ENCODE results near the gene AVL9. TPM values are rescaled to one million over a fixed set of nuclear protein-coding genes. Genes with fewer than 3 reads are reported as not detected.

The AVL9 gene
- total RNA-seq, 3 donors from 2014 or later (not counting 1 experiment from before 2014, with no cell fraction given): 36.0 to 50.0 (median 43.8) TPM

- H3K4me3 Mint-ChIP-seq: no peak overlapping the region
- peaks cover 39 to 49% of the 10 kb centered on the region in 2 donors for H3K4me1 Mint-ChIP-seq
Measured at GRCh38 chr7:32501522-32501921, 6.2 kb downstream of the AVL9 start.

GRCh38 chr7:32502728-32503127 lies 7.4 kb downstream of the AVL9 start:
- Histone ChIP-seq H3K36me3 (ENCODE audit: control insufficient read depth, insufficient read depth, low read length) (no peaks in the 10 kb centered on the region), H3K27me3 (ENCODE audit: control insufficient read depth, insufficient read depth, low read length) (no peaks in the 10 kb centered on the region), H3K4me1 (ENCODE audit: control insufficient read depth, insufficient read depth, low read length) (peaks cover 9% of the 10 kb centered on the region), H3K9me3 (ENCODE audit: control insufficient read depth, insufficient read depth, low read length) (no peaks in the 10 kb centered on the region), H3K27ac (ENCODE audit: low read length) (no peak overlapping the region), H3K4me3 (ENCODE audit: low read length) (no peak overlapping the region)
- no peaks in the 10 kb centered on the region for H3K36me3 Mint-ChIP-seq
- H3K4me1 Mint-ChIP-seq: peaks cover 44 to 47% of the 10 kb centered on the region in 2 donors
- H3K9me3 Mint-ChIP-seq: no peaks in the 10 kb centered on the region
- peak overlapping the region; percentile 17 for H3K4me3 Mint-ChIP-seq
- intact Hi-C loops (cut with micrococcal nuclease): no loop called here
- DNase-seq (no peak), ATAC-seq (peak in 1 of 3 donors; percentile 21)
- TF ChIP-seq CTCF (IDR thresholded peaks at IDR 0.05): no peak
- no peaks in the 10 kb centered on the region for H3K27me3 Mint-ChIP-seq (ENCODE audit: low read depth in 2 of 2)
- WGBS (ENCODE audit: insufficient coverage): 89% methylated on average over 2 of the region's 4 CpGs
- H3K27ac Mint-ChIP-seq: peak overlapping the region; percentile 62 to 79

More at GRCh38 chr7:32501522-32501921, 6.2 kb downstream of the AVL9 start:
- no peak overlapping the region for H3K27ac ChIP-seq (ENCODE audit: low read length)
- no peak for DNase-seq
- Mint-ChIP-seq H3K27me3 (ENCODE audit: low read depth in 2 of 2) (no peaks in the 10 kb centered on the region), H3K36me3 (no peaks in the 10 kb centered on the region), H3K9me3 (no peaks in the 10 kb centered on the region), H3K27ac (peak overlapping the region; percentile 71 to 74)
- 100% methylated on average over 1 of the region's 1 CpG for WGBS (ENCODE audit: insufficient coverage)
- intact Hi-C loops (cut with micrococcal nuclease): no loop called here
- H3K9me3 ChIP-seq (ENCODE audit: control insufficient read depth, insufficient read depth, low read length): no peaks in the 10 kb centered on the region
- TF ChIP-seq CTCF (IDR thresholded peaks at IDR 0.05): no peak
- H3K4me3 ChIP-seq (ENCODE audit: low read length): no peak overlapping the region
- H3K36me3 ChIP-seq (ENCODE audit: control insufficient read depth, insufficient read depth, low read length): no peaks in the 10 kb centered on the region
- no peaks in the 10 kb centered on the region for H3K27me3 ChIP-seq (ENCODE audit: control insufficient read depth, insufficient read depth, low read length)
- H3K4me1 ChIP-seq (ENCODE audit: control insufficient read depth, insufficient read depth, low read length): peaks cover 15% of the 10 kb centered on the region
- no peak for ATAC-seq

- Histone ChIP-seq H3K36me3 (ENCODE audit: control insufficient read depth, insufficient read depth, low read length) (peaks cover 3% of the 10 kb centered on the region), H3K9me3 (ENCODE audit: control insufficient read depth, insufficient read depth, low read length) (no peaks in the 10 kb centered on the region), H3K27ac (ENCODE audit: low read length) (no peak overlapping the region), H3K4me1 (ENCODE audit: control insufficient read depth, insufficient read depth, low read length) (peaks cover 10% of the 10 kb centered on the region), H3K4me3 (ENCODE audit: low read length) (no peak overlapping the region), H3K27me3 (ENCODE audit: control insufficient read depth, insufficient read depth, low read length) (no peaks in the 10 kb centered on the region)
- ATAC-seq (no peak), DNase-seq (no peak)
- H3K4me3 Mint-ChIP-seq: no peak overlapping the region
- peaks cover 53 to 58% of the 10 kb centered on the region in 2 donors for H3K4me1 Mint-ChIP-seq
- H3K36me3 Mint-ChIP-seq: no peaks in the 10 kb centered on the region
- intact Hi-C loops (cut with micrococcal nuclease): no loop called here
- 68% methylated on average over 4 of the region's 5 CpGs for WGBS (ENCODE audit: insufficient coverage)
- H3K27me3 Mint-ChIP-seq (ENCODE audit: low read depth in 2 of 2): no peaks in the 10 kb centered on the region
- no peaks in the 10 kb centered on the region for H3K9me3 Mint-ChIP-seq
- peak overlapping the region; percentile 34 to 46 for H3K27ac Mint-ChIP-seq
- no peak for TF ChIP-seq CTCF (IDR thresholded peaks at IDR 0.05)
Measured at GRCh38 chr7:32506266-32507054, 11.2 kb downstream of the AVL9 start.

Data from natural killer cell (primary cell).